Measurements from ENCODE around the gene KHDC4. TPM values are rescaled to one million over a fixed set of nuclear protein-coding genes. Genes with fewer than 3 reads are reported as not detected.

KHDC4 gene
- total and polyA plus RNA-seq, 2 of the 13 experiments (the other 11 are each of a cell fraction or from before 2014, with no cell fraction given), result 33.5 to 92.0 TPM

- no peak overlapping the region for H2AFZ ChIP-seq (ENCODE audit: low read length)
- no peaks in the 10 kb centered on the region; a peak in 1 of 5 replicates for H3K27me3 ChIP-seq (ENCODE audit: control insufficient read depth in 1 of 2, insufficient read depth in 2 of 2, low read length in 2 of 2)
- ATAC-seq, result no peak
- no peak overlapping the region for H3K27ac ChIP-seq (ENCODE audit: extremely low read length, insufficient read depth, low read length)
- no peaks in the 10 kb centered on the region for H4K20me1 ChIP-seq (ENCODE audit: insufficient read depth, low read length)
- no peaks in the 10 kb centered on the region for H3K9me3 ChIP-seq (ENCODE audit: low read length)
- no peak for FAIRE-seq
- DNase-seq (ENCODE audit: low spot score), result no peak
- peaks cover 31% of the 10 kb centered on the region for H3K79me2 ChIP-seq (ENCODE audit: insufficient read depth, low read length)
- H3K4me2 ChIP-seq (ENCODE audit: low read depth, low read length), result peak overlapping the region; percentile 92
- ChIA-PET CTCF (ENCODE audit: low intra/inter-chr PET ratio, low total read pairs) (no interaction called here), POLR2A (interaction anchor here (1.0 to 13.5 kb wide), 8 partner anchors 12 to 87 kb away, joined by 4 to 390 read pairs (median 10); partner anchors contain the start of genes KHDC4 and RXFP4)
- in situ Hi-C loops (cut with HindIII; ENCODE audit: extremely low pct_ligation_motif_present, low pct_unique_long_range_greater_than_20kb), result loop anchor here (10.0 kb wide), 1 partner anchor 45 kb away; the partner anchor contains the start of gene KHDC4
- peaks cover 87% of the 10 kb centered on the region for H3K4me1 ChIP-seq (ENCODE audit: insufficient read depth, low read length)
- no TSS peak for BruUV-seq (replicated peaks)
- intact Hi-C loops (cut with micrococcal nuclease; ENCODE audit: unreplicated experiment), result loop anchor here (5.0 kb wide), 1 partner anchor 37 kb away; the partner anchor contains the start of gene RXFP4
- H3K4me3 ChIP-seq (replicated peaks in 1 of 3; ENCODE audit: insufficient read depth in 1 of 3, low read depth in 2 of 3, low read length in 3 of 3), result peak overlapping the region; percentile 85 to 92 (median 90)
- 55% methylated on average over 4 of the region's 4 CpGs for WGBS (ENCODE audit: low lambda C conversion rate)
- H3K9ac ChIP-seq (ENCODE audit: insufficient read depth, low read depth, low read length), result peak overlapping the region; percentile 83; the same call in 1 of the 2 replicates
- H3K36me3 ChIP-seq (replicated peaks in 1 of 2; ENCODE audit: control insufficient read depth in 1 of 2, insufficient read depth in 2 of 2, low read length in 2 of 2), result no peaks in the 10 kb centered on the region
- TF ChIP-seq ZFP41 (CRISPR knock-in tag; IDR thresholded peaks at IDR 0.05; ENCODE audit: borderline replicate concordance) (no peak), ZNF598 (CRISPR knock-in tag; IDR thresholded peaks at IDR 0.05; ENCODE audit: borderline replicate concordance) (no peak), KDM1A (CRISPR knock-in tag; IDR thresholded peaks at IDR 0.05) (no peak), MTERF4 (CRISPR knock-in tag; IDR thresholded peaks at IDR 0.05) (no peak), HOXA7 (CRISPR knock-in tag; IDR thresholded peaks at IDR 0.05) (no peak), IRF1 (CRISPR knock-in tag; IDR thresholded peaks at IDR 0.05; ENCODE audit: low read depth) (no peak), ZMAT3 (CRISPR knock-in tag; conservative IDR thresholded peaks at IDR 0.05) (no peak), ZNF558 (CRISPR knock-in tag; IDR thresholded peaks at IDR 0.05; ENCODE audit: borderline replicate concordance) (no peak), SIX4 (CRISPR knock-in tag; IDR thresholded peaks at IDR 0.05) (no peak), ZBTB37 (CRISPR knock-in tag; IDR thresholded peaks at IDR 0.05) (no peak), ZNF576 (CRISPR knock-in tag; IDR thresholded peaks at IDR 0.05) (no peak), ELK4 (CRISPR knock-in tag; IDR thresholded peaks at IDR 0.05; ENCODE audit: borderline replicate concordance) (no peak), ZNF503 (CRISPR knock-in tag; IDR thresholded peaks at IDR 0.05) (no peak), ARNT (IDR thresholded peaks at IDR 0.05) (no peak), THYN1 (CRISPR knock-in tag; IDR thresholded peaks at IDR 0.05; ENCODE audit: borderline replicate concordance, low read depth) (no peak)
Measured at GRCh38 chr1:155979597-155980343, 45.6 kb upstream of the KHDC4 start.
